Endothelial cell of umbilical vein (primary cell): ENCODE measurements around the gene QPCT. TPM values are rescaled to one million over a fixed set of nuclear protein-coding genes. Genes with fewer than 3 reads are reported as not detected.

Experiments used
- BruUV-seq: library from RNA; stranded (reverse); fragments of 400-500 nt; replicated peaks from 2 replicates; lab custom pipeline; 2021; lab: Mats Ljungman, UMichigan
- CTCF ChIA-PET: fragments of 300-600, 350-600 bp; sonication (Branson Sonifier 250); formaldehyde crosslinking; loops from one replicate; lab custom pipeline; 2021; ENCODE audit warnings: antibody characterized with exemption, inconsistent platforms; lab: Charles Lee
- POLR2A ChIA-PET: fragments of 300-600, 350-600 bp; sonication (Branson Sonifier 250); formaldehyde crosslinking; loops from one replicate; lab custom pipeline; 2021; ENCODE audit warnings: antibody characterized with exemption, inconsistent platforms; lab: Charles Lee
- DNase-seq: peaks from one replicate; pipeline ENCODE4 v3.0.0-alpha.2; 2011; ENCODE audit warnings: low read depth, low spot score
- FAIRE-seq: peaks from 2 replicates; lab custom pipeline; 2011; peaks lifted over from hg19 to GRCh38; lab: Jason Lieb, UNC
- H2AFZ ChIP-seq: 2 replicates; pipeline ENCODE4 v1.6.0; 2012; ENCODE audit warnings: low read depth, low read length, control low read depth, inconsistent platforms
- H3K27ac ChIP-seq: 2 replicates; pipeline ENCODE4 v1.5.1; 2011; ENCODE audit warnings: low read depth, mild to moderate bottlenecking, control low read depth, low read length, moderate library complexity; ENCODE audit not compliant: insufficient read depth
- H3K27me3 ChIP-seq, 2 experiments: 2 replicates each; pipeline versions ENCODE4 v1.6.0 to v1.6.1; 2011; ENCODE audit warnings: low read length in 2 of 2, mixed read lengths in 1 of 2; ENCODE audit not compliant: control insufficient read depth in 2 of 2, insufficient read depth in 2 of 2
- H3K36me3 ChIP-seq, 2 experiments: 2 replicates in 1 of 2; 3 replicates in 1 of 2; pipeline ENCODE4 v1.5.1; 2011; ENCODE audit warnings: low read length in 2 of 2, mild to moderate bottlenecking in 1 of 2, moderate library complexity in 1 of 2; ENCODE audit not compliant: control insufficient read depth in 2 of 2, insufficient read depth in 2 of 2; ENCODE audit errors: extremely low read depth in 1 of 2
- H3K4me1 ChIP-seq: 3 replicates; pipeline ENCODE4 v1.5.1; 2011; ENCODE audit warnings: mild to moderate bottlenecking, low read length; ENCODE audit not compliant: control insufficient read depth, insufficient read depth; ENCODE audit errors: extremely low read depth
- H3K4me2 ChIP-seq: 2 replicates; pipeline ENCODE4 v1.6.1; 2011; ENCODE audit warnings: low read length, control low read depth, mixed read lengths; ENCODE audit not compliant: insufficient read depth
- H3K4me3 ChIP-seq, 3 experiments: fragments of 200-600 bp in 1 of 3; sonication (generic), shearing (Covaris generic) in 1 of 3; replicated peaks in 1 of 3; 2 replicates each; pipeline ENCODE4 v1.5.1; 2011 to 2016; ENCODE audit warnings: control low read depth in 3 of 3, low read length in 3 of 3, mild to moderate bottlenecking in 2 of 3, inconsistent platforms in 1 of 3, low read depth in 1 of 3, moderate library complexity in 1 of 3; ENCODE audit not compliant: insufficient read depth in 1 of 3
- H3K79me2 ChIP-seq: 2 replicates; pipeline ENCODE4 v1.6.0; 2012; ENCODE audit warnings: low read length, inconsistent platforms; ENCODE audit not compliant: control insufficient read depth, insufficient read depth
- H3K9ac ChIP-seq: replicated peaks from 2 replicates; pipeline ENCODE3; 2011; ENCODE audit warnings: low read length, control low read depth; ENCODE audit not compliant: insufficient read depth; ENCODE audit errors: extremely low read depth
- H3K9me1 ChIP-seq: replicated peaks from 3 replicates; pipeline ENCODE4 v1.6.0; 2011; ENCODE audit warnings: mild to moderate bottlenecking, low read length; ENCODE audit not compliant: control insufficient read depth, insufficient read depth; ENCODE audit errors: extremely low read depth
- H3K9me3 ChIP-seq: replicated peaks from 2 replicates; pipeline ENCODE4 v1.5.1; 2012; ENCODE audit warnings: low read length, inconsistent platforms; ENCODE audit not compliant: control insufficient read depth, insufficient read depth
- H4K20me1 ChIP-seq: replicated peaks from 2 replicates; pipeline ENCODE3; 2011; ENCODE audit warnings: mild to moderate bottlenecking, low read length; ENCODE audit not compliant: control insufficient read depth, insufficient read depth; ENCODE audit errors: extremely low read depth
- CTCF ChIP-seq, 2 donors: IDR thresholded peaks; 1 replicate in 1 of 2; 2 replicates in 1 of 2; pipeline ENCODE4 v1.5.1; 2011; ENCODE audit warnings: low read length in 2 of 2, mild to moderate bottlenecking in 2 of 2, moderate library complexity in 2 of 2, control low read depth in 1 of 2, inconsistent platforms in 1 of 2, low read depth in 1 of 2; ENCODE audit not compliant: insufficient read depth in 1 of 2; ENCODE audit errors: extremely low read depth in 1 of 2
- EZH2 ChIP-seq: IDR thresholded peaks from 2 replicates; pipeline ENCODE4 v1.6.1; 2012; ENCODE audit warnings: borderline replicate concordance, low read depth, mild to moderate bottlenecking, moderate library complexity, low read length, inconsistent platforms; ENCODE audit not compliant: severe bottlenecking
- FOS ChIP-seq: IDR thresholded peaks from 2 replicates; pipeline ENCODE4 v1.6.1; 2011; ENCODE audit warnings: mild to moderate bottlenecking, low read length, moderate library complexity, borderline replicate concordance; ENCODE audit not compliant: insufficient read depth
- GATA2 ChIP-seq: IDR thresholded peaks from 2 replicates; pipeline ENCODE4 v1.7.0; 2011; ENCODE audit warnings: low read depth, mild to moderate bottlenecking, moderate library complexity, mixed read lengths, low read length; ENCODE audit not compliant: insufficient read length, insufficient read depth
- JUN ChIP-seq: IDR thresholded peaks from 2 replicates; pipeline ENCODE4 v1.6.1; 2011; ENCODE audit warnings: borderline replicate concordance, low read depth; ENCODE audit not compliant: insufficient read length, insufficient read depth
- MAX ChIP-seq: IDR thresholded peaks from 2 replicates; pipeline ENCODE4 v1.6.1; 2011; ENCODE audit not compliant: insufficient read depth, insufficient read length
- MYC ChIP-seq: IDR thresholded peaks from one replicate; pipeline ENCODE4 v1.6.1; 2011; ENCODE audit warnings: mild to moderate bottlenecking, low read depth, low read length
- POLR2A ChIP-seq: IDR thresholded peaks from 2 replicates; pipeline ENCODE4 v1.6.1; 2012; ENCODE audit warnings: low read depth, mild to moderate bottlenecking, control low read depth, low read length
- POLR2AphosphoS5 ChIP-seq: IDR thresholded peaks from 2 replicates; pipeline ENCODE4 v1.6.1; 2012; ENCODE audit warnings: low read depth, mild to moderate bottlenecking, control low read depth, low read length, moderate library complexity; ENCODE audit not compliant: insufficient read depth
- dilution Hi-C: fragments of 300-500 bp; cut with MboI; formaldehyde crosslinking; loops from one replicate; pipeline ENCODE4 v1.15.0; 2019; ENCODE audit warnings: low sequenced_read_pairs; ENCODE audit not compliant: extremely low pct_ligation_motif_present
- intact Hi-C: fragments of 100-400 bp; cut with micrococcal nuclease; formaldehyde crosslinking; loops from one replicate; pipeline ENCODE4 v1.10.0; 2022
- polyA plus RNA-seq, 4 experiments: library from polyadenylated mRNA; depleted of rRNA in 3 of 4; stranded (reverse) in 3 of 4; unstranded in 1 of 4; fragments of >200 nt; gene quantifications; 2 replicates each; pipeline versions ENCODE4 v1.2.1 to v1.2.3, GENCODE V29; 2011 to 2012; ENCODE audit warnings: missing spikeins in 1 of 4
- total RNA-seq: library from RNA; stranded (reverse); gene quantifications from 2 replicates; pipeline ENCODE4 v1.2.3, GENCODE V29; 2021

The QPCT gene
- total and polyA plus RNA-seq, 2 donors (not counting 3 experiments of a cell fraction or from before 2014, with no cell fraction given) = 12.8 to 17.2 TPM

GRCh38 chr2:37372000-37372399, 27.6 kb downstream of the QPCT start:
- H3K27ac ChIP-seq = no peak overlapping the region
- dilution Hi-C loops = no loop called here
- ChIA-PET POLR2A (no interaction called here), CTCF (no interaction called here)
- no TSS peak for BruUV-seq
- H3K4me1 ChIP-seq = no peaks in the 10 kb centered on the region
- FAIRE-seq (no peak), DNase-seq (no peak)
- no peak overlapping the region for H3K9ac ChIP-seq
- H3K9me1 ChIP-seq = no peaks in the 10 kb centered on the region
- H3K4me3 ChIP-seq = no peak overlapping the region
- intact Hi-C loops = no loop called here
- H4K20me1 ChIP-seq = no peaks in the 10 kb centered on the region
- H3K79me2 ChIP-seq = no peaks in the 10 kb centered on the region
- H2AFZ ChIP-seq = no peak overlapping the region
- H3K4me2 ChIP-seq = no peak overlapping the region
- H3K9me3 ChIP-seq = no peaks in the 10 kb centered on the region
- no peaks in the 10 kb centered on the region for H3K27me3 ChIP-seq
- TF ChIP-seq MAX = no peak
- TF ChIP-seq JUN = no peak
- TF ChIP-seq POLR2AphosphoS5 = no peak
- no peak for TF ChIP-seq FOS
- no peak for TF ChIP-seq EZH2
- TF ChIP-seq MYC = no peak
- TF ChIP-seq POLR2A = no peak
- no peak for TF ChIP-seq CTCF (IDR thresholded peaks at IDR 0.05; ENCODE audit: extremely low read depth in 1 of 2, insufficient read depth in 1 of 2, low read depth in 1 of 2, low read length in 2 of 2)
- no peak for TF ChIP-seq GATA2
- H3K36me3 ChIP-seq = no peaks in the 10 kb centered on the region
